Lung microvascular endothelial cell (primary cell): Measurements from ENCODE around the gene WDR47. TPM values are rescaled to one million over a fixed set of nuclear protein-coding genes. Genes with fewer than 3 reads are reported as not detected.
A peak's percentile ranks its signal among the peaks of the same experiment; 100 is the strongest.
"Not testable (repeated sequence)": the region's sequence is repeated elsewhere in the genome, so short reads cannot be mapped to it uniquely, and the experiment has no call there.

ENCODE experiments used
- DNase-seq, 2 donors: peaks; one replicate each; pipeline versions ENCODE4 v3.0.0 to v3.0.0-alpha.2; 2010; ENCODE audit warnings: low read depth in 2 of 2
- total RNA-seq: library from RNA; depleted of rRNA; stranded (reverse); fragments of >200 nt; gene quantifications from 2 replicates; pipeline ENCODE4 v1.2.1, GENCODE V29; 2014

WDR47 gene
- total RNA-seq, 1 donor from 2014 or later, result 15.3 TPM

- not testable (repeated sequence) for DNase-seq
Observed at GRCh38 chr1:109052145-109052544, 10.2 kb upstream of the WDR47 start.

GRCh38 chr1:109050228-109050995 is 8.5 kb upstream of the WDR47 start:
- no peak for DNase-seq

GRCh38 chr1:109048335-109048734 is 6.4 kb upstream of the WDR47 start:
- DNase-seq, result no peak

GRCh38 chr1:109047339-109047738 is 5.4 kb upstream of the WDR47 start:
- DNase-seq, result no peak

- no peak for DNase-seq
Observed at GRCh38 chr1:109046671-109047070, 4.8 kb upstream of the WDR47 start.

- DNase-seq, result no peak
Observed at GRCh38 chr1:109045595-109045994, 3.7 kb upstream of the WDR47 start.

GRCh38 chr1:109040989-109041620 is 797 bp downstream of the WDR47 start:
- peak; percentile 31 to 38 for DNase-seq

- DNase-seq, result no peak
Observed at GRCh38 chr1:109040627-109040988, 1.3 kb downstream of the WDR47 start.

- DNase-seq, result no peak
Observed at GRCh38 chr1:109034382-109034781, 7.5 kb downstream of the WDR47 start.

GRCh38 chr1:109029493-109029892 is 12.4 kb downstream of the WDR47 start:
- DNase-seq, result not testable (repeated sequence)

- DNase-seq, result no peak
Observed at GRCh38 chr1:109027841-109028240, 14.1 kb downstream of the WDR47 start.

GRCh38 chr1:109025694-109026093 is 16.2 kb downstream of the WDR47 start:
- peak in 1 of 2 donors; percentile 1 for DNase-seq

- no peak for DNase-seq
Observed at GRCh38 chr1:109024646-109025045, 17.3 kb downstream of the WDR47 start.

- no peak for DNase-seq
Observed at GRCh38 chr1:109020693-109021257, 21.1 kb downstream of the WDR47 start.

GRCh38 chr1:109017719-109018118 is 24.2 kb downstream of the WDR47 start:
- DNase-seq, result not testable (repeated sequence)

- no peak for DNase-seq
Observed at GRCh38 chr1:109017134-109017533, 24.8 kb downstream of the WDR47 start.

GRCh38 chr1:109011335-109011734 is 30.6 kb downstream of the WDR47 start:
- no peak for DNase-seq

GRCh38 chr1:108996622-108997021 is 45.3 kb downstream of the WDR47 start:
- DNase-seq, result not testable (repeated sequence)

GRCh38 chr1:108983114-108983513 is 58.8 kb downstream of the WDR47 start:
- no peak for DNase-seq

- DNase-seq, result no peak
Observed at GRCh38 chr1:108976658-108977057, 65.2 kb downstream of the WDR47 start.

- DNase-seq, result no peak
Observed at GRCh38 chr1:108972951-108973350, 69.0 kb downstream of the WDR47 start.

GRCh38 chr1:108969346-108969745 is 72.6 kb downstream of the WDR47 start:
- DNase-seq, result no peak
